Activated T-helper 17 cell treated with anti-CD3 and anti-CD28 coated beads, Interleukin-2, amount 50 U/mL, for 72 hours (primary cell): Measurements from ENCODE around the gene VCAM1. TPM values are rescaled to one million over a fixed set of nuclear protein-coding genes. Genes with fewer than 3 reads are reported as not detected.

Experiments used
- ATAC-seq: fragments of 150-1000 bp; cut with Tn5 transposase; replicated peaks from 2 replicates; pipeline ENCODE4 v1.10.0; 2021; ENCODE audit warnings: mild to moderate bottlenecking, moderate library complexity
- H3K27ac Mint-ChIP-seq: one replicate; pipeline ENCODE4 v1.8.0; 2022; ENCODE audit warnings: mixed read lengths
- H3K27me3 Mint-ChIP-seq: one replicate; pipeline ENCODE4 v1.8.0; 2022; ENCODE audit warnings: mixed read lengths
- H3K36me3 Mint-ChIP-seq: one replicate; pipeline ENCODE4 v1.8.0; 2022; ENCODE audit warnings: low read depth, mild to moderate bottlenecking, mixed read lengths
- H3K4me1 Mint-ChIP-seq: one replicate; pipeline ENCODE4 v1.8.0; 2022; ENCODE audit warnings: mixed read lengths
- H3K4me3 Mint-ChIP-seq: one replicate; pipeline ENCODE4 v1.8.0; 2022; ENCODE audit warnings: mild to moderate bottlenecking, mixed read lengths
- H3K9me3 Mint-ChIP-seq: one replicate; pipeline ENCODE4 v1.8.0; 2022; ENCODE audit warnings: mixed read lengths
- total RNA-seq, 2 donors: library from RNA; stranded (reverse); gene quantifications; one replicate each; pipeline ENCODE4 v1.2.3, GENCODE V29; 2022

The VCAM1 gene
- total RNA-seq, 2 donors from 2014 or later: not detected

GRCh38 chr1:100746542-100746932 is 27.0 kb downstream of the VCAM1 start:
- Mint-ChIP-seq H3K4me3 (no peak overlapping the region), H3K36me3 (no peaks in the 10 kb centered on the region), H3K27me3 (peaks cover 12% of the 10 kb centered on the region), H3K4me1 (no peaks in the 10 kb centered on the region), H3K9me3 (no peaks in the 10 kb centered on the region), H3K27ac (no peak overlapping the region)
- no peak for ATAC-seq

- Mint-ChIP-seq H3K9me3 (no peaks in the 10 kb centered on the region), H3K27me3 (peaks cover 8% of the 10 kb centered on the region), H3K27ac (no peak overlapping the region), H3K4me1 (no peaks in the 10 kb centered on the region), H3K36me3 (no peaks in the 10 kb centered on the region), H3K4me3 (no peak overlapping the region)
- no peak for ATAC-seq
Measured at GRCh38 chr1:100747771-100748170, 28.2 kb downstream of the VCAM1 start.

- Mint-ChIP-seq H3K9me3 (no peaks in the 10 kb centered on the region), H3K27ac (no peak overlapping the region), H3K36me3 (no peaks in the 10 kb centered on the region), H3K4me1 (no peaks in the 10 kb centered on the region), H3K4me3 (no peak overlapping the region), H3K27me3 (peaks cover 4% of the 10 kb centered on the region)
- ATAC-seq: no peak
Measured at GRCh38 chr1:100750005-100750885, 30.7 kb downstream of the VCAM1 start.

GRCh38 chr1:100752791-100753190 is 33.2 kb downstream of the VCAM1 start:
- ATAC-seq: no peak

GRCh38 chr1:100757946-100758345 is 38.4 kb downstream of the VCAM1 start:
- no peaks in the 10 kb centered on the region for H3K4me1 Mint-ChIP-seq
- no peak for ATAC-seq
- peaks cover 18% of the 10 kb centered on the region for H3K27me3 Mint-ChIP-seq
- no peak overlapping the region for H3K27ac Mint-ChIP-seq
- no peaks in the 10 kb centered on the region for H3K36me3 Mint-ChIP-seq
- no peak overlapping the region for H3K4me3 Mint-ChIP-seq
- no peaks in the 10 kb centered on the region for H3K9me3 Mint-ChIP-seq

More at GRCh38 chr1:100752791-100753190, 33.2 kb downstream of the VCAM1 start:
- Mint-ChIP-seq H3K27me3 (peaks cover 10% of the 10 kb centered on the region), H3K9me3 (no peaks in the 10 kb centered on the region), H3K4me1 (no peaks in the 10 kb centered on the region), H3K4me3 (no peak overlapping the region), H3K36me3 (no peaks in the 10 kb centered on the region), H3K27ac (no peak overlapping the region)

- Mint-ChIP-seq H3K4me1 (no peaks in the 10 kb centered on the region), H3K4me3 (no peak overlapping the region), H3K36me3 (no peaks in the 10 kb centered on the region), H3K27ac (no peak overlapping the region), H3K27me3 (peaks cover 15% of the 10 kb centered on the region), H3K9me3 (no peaks in the 10 kb centered on the region)
- no peak for ATAC-seq
Measured at GRCh38 chr1:100759188-100759587, 39.6 kb downstream of the VCAM1 start.

- H3K4me1 Mint-ChIP-seq: no peaks in the 10 kb centered on the region
- no peak overlapping the region for H3K4me3 Mint-ChIP-seq
- peaks cover 15% of the 10 kb centered on the region for H3K27me3 Mint-ChIP-seq
- no peak overlapping the region for H3K27ac Mint-ChIP-seq
- H3K36me3 Mint-ChIP-seq: no peaks in the 10 kb centered on the region
- ATAC-seq: no peak
- no peaks in the 10 kb centered on the region for H3K9me3 Mint-ChIP-seq
Measured at GRCh38 chr1:100760511-100760910, 41.0 kb downstream of the VCAM1 start.

- Mint-ChIP-seq H3K27me3 (peaks cover 8% of the 10 kb centered on the region), H3K4me3 (no peak overlapping the region), H3K27ac (no peak overlapping the region), H3K36me3 (no peaks in the 10 kb centered on the region), H3K9me3 (no peaks in the 10 kb centered on the region), H3K4me1 (no peaks in the 10 kb centered on the region)
- no peak for ATAC-seq
Measured at GRCh38 chr1:100762461-100762860, 42.9 kb downstream of the VCAM1 start.

GRCh38 chr1:100767176-100767890 is 47.8 kb downstream of the VCAM1 start:
- H3K36me3 Mint-ChIP-seq: no peaks in the 10 kb centered on the region
- H3K27me3 Mint-ChIP-seq: no peaks in the 10 kb centered on the region
- H3K9me3 Mint-ChIP-seq: no peaks in the 10 kb centered on the region

GRCh38 chr1:100769323-100769722 is 49.8 kb downstream of the VCAM1 start:
- H3K4me3 Mint-ChIP-seq: no peak overlapping the region
- no peaks in the 10 kb centered on the region for H3K4me1 Mint-ChIP-seq
- H3K36me3 Mint-ChIP-seq: no peaks in the 10 kb centered on the region
- H3K27ac Mint-ChIP-seq: no peak overlapping the region
- ATAC-seq: no peak
- H3K9me3 Mint-ChIP-seq: no peaks in the 10 kb centered on the region
- no peaks in the 10 kb centered on the region for H3K27me3 Mint-ChIP-seq

More at GRCh38 chr1:100767176-100767890, 47.8 kb downstream of the VCAM1 start:
- Mint-ChIP-seq H3K4me1 (no peaks in the 10 kb centered on the region), H3K4me3 (no peak overlapping the region), H3K27ac (no peak overlapping the region)
- no peak for ATAC-seq

- no peak for ATAC-seq
- no peaks in the 10 kb centered on the region for H3K4me1 Mint-ChIP-seq
- no peak overlapping the region for H3K4me3 Mint-ChIP-seq
- H3K27ac Mint-ChIP-seq: no peak overlapping the region
- no peaks in the 10 kb centered on the region for H3K9me3 Mint-ChIP-seq
- H3K27me3 Mint-ChIP-seq: no peaks in the 10 kb centered on the region
- H3K36me3 Mint-ChIP-seq: no peaks in the 10 kb centered on the region
Measured at GRCh38 chr1:100769906-100770646, 50.5 kb downstream of the VCAM1 start.

GRCh38 chr1:100773444-100773843 is 53.9 kb downstream of the VCAM1 start:
- Mint-ChIP-seq H3K27ac (no peak overlapping the region), H3K27me3 (peaks cover 4% of the 10 kb centered on the region), H3K4me1 (no peaks in the 10 kb centered on the region), H3K9me3 (no peaks in the 10 kb centered on the region), H3K4me3 (no peak overlapping the region), H3K36me3 (no peaks in the 10 kb centered on the region)
- ATAC-seq: no peak

GRCh38 chr1:100774370-100774769 is 54.8 kb downstream of the VCAM1 start:
- no peak overlapping the region for H3K4me3 Mint-ChIP-seq
- H3K4me1 Mint-ChIP-seq: no peaks in the 10 kb centered on the region
- H3K9me3 Mint-ChIP-seq: no peaks in the 10 kb centered on the region
- peaks cover 11% of the 10 kb centered on the region for H3K27me3 Mint-ChIP-seq
- no peak for ATAC-seq
- H3K36me3 Mint-ChIP-seq: no peaks in the 10 kb centered on the region
- no peak overlapping the region for H3K27ac Mint-ChIP-seq

- Mint-ChIP-seq H3K9me3 (no peaks in the 10 kb centered on the region), H3K36me3 (no peaks in the 10 kb centered on the region), H3K4me3 (no peak overlapping the region), H3K27me3 (peaks cover 13% of the 10 kb centered on the region), H3K4me1 (no peaks in the 10 kb centered on the region), H3K27ac (no peak overlapping the region)
- ATAC-seq: no peak
Measured at GRCh38 chr1:100775483-100775882, 55.9 kb downstream of the VCAM1 start.
